HepG2 (cell line): ENCODE data around the gene GRM5. TPM values are rescaled to one million over a fixed set of nuclear protein-coding genes. Genes with fewer than 3 reads are reported as not detected.

ENCODE experiments used
- ATAC-seq: fragments of 200-7000 bp; cut with Tn5 transposase; 3 replicates; pipeline ENCODE4 v1.9.1; 2020; ENCODE audit warnings: mild to moderate bottlenecking, moderate library complexity
- BruUV-seq: library from RNA; stranded (reverse); fragments of 400-500 nt; replicated peaks from 2 replicates; lab custom pipeline; 2021; lab: Mats Ljungman, UMichigan
- CTCF ChIA-PET: fragments of 300-600 bp; formaldehyde crosslinking; extraction: SDS; loops from one replicate; lab custom pipeline; 2021; ENCODE audit warnings: low total read pairs, inconsistent platforms, low intra/inter-chr PET ratio; lab: Yijun Ruan, JAX
- POLR2A ChIA-PET: fragments of 350-600 bp; sonication (Branson Sonifier 250); formaldehyde crosslinking; loops from one replicate; lab custom pipeline; 2020; ENCODE audit warnings: antibody characterized with exemption, inconsistent platforms; lab: Yijun Ruan, JAX
- DNase-seq: peaks from one replicate; pipeline ENCODE4 v3.0.0-alpha.2; 2015; ENCODE audit warnings: low spot score
- FAIRE-seq: peaks from 3 replicates; lab custom pipeline; 2011; peaks lifted over from hg19 to GRCh38; lab: Jason Lieb, UNC
- H2AFZ ChIP-seq: one replicate; pipeline ENCODE4 v1.6.1; 2011; ENCODE audit warnings: low read length, inconsistent platforms
- H3K27ac ChIP-seq: fragments of 300-600 bp; 3 replicates; pipeline ENCODE4 v1.8.0; 2011; ENCODE audit warnings: mixed run types, mild to moderate bottlenecking, mixed read lengths, low read length, inconsistent platforms; ENCODE audit not compliant: insufficient read depth; ENCODE audit errors: extremely low read length
- H3K27me3 ChIP-seq, 2 experiments: fragments of 200-600 bp in 1 of 2; 2 replicates in 1 of 2; 3 replicates in 1 of 2; pipeline versions ENCODE4 v1.6.0 to v1.8.0; 2011; ENCODE audit warnings: low read length in 2 of 2, mild to moderate bottlenecking in 2 of 2, moderate library complexity in 2 of 2, inconsistent platforms in 1 of 2; ENCODE audit not compliant: insufficient read depth in 2 of 2, control insufficient read depth in 1 of 2
- H3K36me3 ChIP-seq, 2 experiments: fragments of 200-600 bp in 1 of 2; replicated peaks in 1 of 2; 2 replicates in 1 of 2; 3 replicates in 1 of 2; pipeline versions ENCODE4 v1.5.1 to v1.8.0; 2011; ENCODE audit warnings: low read length in 2 of 2, inconsistent platforms in 1 of 2; ENCODE audit not compliant: insufficient read depth in 2 of 2, control insufficient read depth in 1 of 2
- H3K4me1 ChIP-seq: 2 replicates; pipeline ENCODE4 v1.5.1; 2012; ENCODE audit warnings: low read length, inconsistent platforms; ENCODE audit not compliant: insufficient read depth
- H3K4me2 ChIP-seq: 2 replicates; pipeline ENCODE4 v1.6.0; 2011; ENCODE audit warnings: low read depth, low read length, inconsistent platforms
- H3K4me3 ChIP-seq, 3 experiments: fragments of 200-600 bp in 1 of 3; sonication (generic), shearing (Covaris generic) in 1 of 3; replicated peaks in 1 of 3; 2 replicates each; pipeline ENCODE4 v1.5.1; 2011 to 2016; ENCODE audit warnings: low read length in 3 of 3, inconsistent platforms in 2 of 3, low read depth in 2 of 3, mild to moderate bottlenecking in 2 of 3, control low read depth in 1 of 3, mixed read lengths in 1 of 3; ENCODE audit not compliant: insufficient read depth in 1 of 3
- H3K79me2 ChIP-seq: one replicate; pipeline ENCODE4 v1.6.1; 2011; ENCODE audit warnings: low read length, inconsistent platforms; ENCODE audit not compliant: insufficient read depth
- H3K9ac ChIP-seq: 2 replicates; pipeline ENCODE4 v1.6.0; 2011; ENCODE audit warnings: mild to moderate bottlenecking, low read depth, low read length, inconsistent platforms; ENCODE audit not compliant: insufficient read depth
- H3K9me3 ChIP-seq: 2 replicates; pipeline ENCODE4 v1.5.1; 2012; ENCODE audit warnings: mild to moderate bottlenecking, low read length
- H4K20me1 ChIP-seq: 2 replicates; pipeline ENCODE4 v1.6.0; 2011; ENCODE audit warnings: inconsistent platforms, mild to moderate bottlenecking, low read length, moderate library complexity; ENCODE audit not compliant: insufficient read depth
- ATRX ChIP-seq: sonication (generic); formaldehyde crosslinking; IDR thresholded peaks from 2 replicates; pipeline ENCODE4 v1.4.0; 2020; ENCODE audit warnings: missing genetic modification reagents, borderline replicate concordance
- CHD2 ChIP-seq: IDR thresholded peaks from 2 replicates; pipeline ENCODE4 v1.6.1; 2011; ENCODE audit warnings: low read depth, low read length, improper control_type of control experiment
- GABPB1 ChIP-seq: IDR thresholded peaks from 2 replicates; pipeline ENCODE4 v1.6.1; 2016; ENCODE audit warnings: mild to moderate bottlenecking, missing genetic modification reagents, moderate library complexity, missing compliant biosample characterization
- HNRNPUL1 ChIP-seq: fragments of 200-400 bp; formaldehyde crosslinking; IDR thresholded peaks from 2 replicates; pipeline ENCODE4 v1.6.1; 2017; ENCODE audit warnings: low read depth, mild to moderate bottlenecking, low read length, moderate library complexity
- MIER2 ChIP-seq: IDR thresholded peaks from 2 replicates; pipeline ENCODE4 v1.6.1; 2016; ENCODE audit warnings: missing biosample characterization, missing genetic modification reagents
- NONO ChIP-seq, 2 experiments: fragments of 450-650 bp in 1 of 2; sonication (generic) in 1 of 2; formaldehyde crosslinking in 1 of 2; IDR thresholded peaks in 1 of 2; conservative IDR thresholded peaks in 1 of 2; 2 replicates each; pipeline versions ENCODE4 v1.6.1 to v1.8.0; 2017 to 2022; ENCODE audit warnings: mild to moderate bottlenecking in 1 of 2, missing genetic modification reagents in 1 of 2, moderate library complexity in 1 of 2
- RBFOX2 ChIP-seq: fragments of 200-400 bp; formaldehyde crosslinking; IDR thresholded peaks from 2 replicates; pipeline ENCODE4 v1.6.1; 2017; ENCODE audit warnings: low read depth, mild to moderate bottlenecking, low read length
- RFX1 ChIP-seq: fragments of 450-650 bp; IDR thresholded peaks from 2 replicates; pipeline ENCODE4 v1.6.1; 2017
- TCF7 ChIP-seq: sonication (generic); IDR thresholded peaks from 2 replicates; pipeline ENCODE4 v1.6.1; 2016; ENCODE audit warnings: antibody characterized with exemption, low read depth
- TEAD3 ChIP-seq: optimal IDR thresholded peaks from 2 replicates; pipeline ENCODE3; 2016; ENCODE audit warnings: borderline replicate concordance
- TGIF2 ChIP-seq: IDR thresholded peaks from 2 replicates; pipeline ENCODE4 v1.6.1; 2016; ENCODE audit warnings: control low read depth, missing compliant biosample characterization
- ZNF121 ChIP-seq: sonication (generic); formaldehyde crosslinking; IDR thresholded peaks from 2 replicates; pipeline ENCODE4 v1.5.0; 2020; ENCODE audit warnings: mild to moderate bottlenecking, missing genetic modification reagents
- ZNF337 ChIP-seq: sonication (generic); formaldehyde crosslinking; IDR thresholded peaks from 2 replicates; pipeline ENCODE4 v1.5.1; 2020; ENCODE audit warnings: missing genetic modification reagents, low read depth, mild to moderate bottlenecking, borderline replicate concordance
- ZNF354B ChIP-seq: sonication (generic); formaldehyde crosslinking; IDR thresholded peaks from 2 replicates; pipeline ENCODE4 v1.8.0; 2022; ENCODE audit warnings: mild to moderate bottlenecking, missing genetic modification reagents
- ZNF556 ChIP-seq: sonication (generic); formaldehyde crosslinking; IDR thresholded peaks from 2 replicates; pipeline ENCODE4 v1.4.0; 2020; ENCODE audit warnings: mild to moderate bottlenecking, missing genetic modification reagents, borderline replicate concordance
- ZNF576 ChIP-seq: sonication (generic); formaldehyde crosslinking; IDR thresholded peaks from 2 replicates; pipeline ENCODE4 v1.4.0; 2020; ENCODE audit warnings: mild to moderate bottlenecking, missing genetic modification reagents
- ZNF737 ChIP-seq: sonication (generic); formaldehyde crosslinking; IDR thresholded peaks from 2 replicates; pipeline ENCODE4 v1.5.0; 2020; ENCODE audit warnings: missing genetic modification reagents, mild to moderate bottlenecking, borderline replicate concordance
- WGBS: methylation state at CpG from one replicate; pipeline ENCODE4 v1.1.6; 2017; ENCODE audit warnings: low lambda C conversion rate; 5-methylcytosine and 5-hydroxymethylcytosine counted together
- in situ Hi-C: cut with HindIII; loops from 2 replicates; pipeline ENCODE4 v1.10.0; 2017; ENCODE audit warnings: low pct_unique_long_range_greater_than_20kb; ENCODE audit not compliant: extremely low pct_ligation_motif_present
- intact Hi-C: fragments of 100-400 bp; cut with micrococcal nuclease; formaldehyde crosslinking; loops from one replicate; pipeline ENCODE4 v1.10.0; 2022; ENCODE audit not compliant: unreplicated experiment
- polyA plus RNA-seq, 8 experiments: library from polyadenylated mRNA; depleted of rRNA in 3 of 8; stranded (reverse) in 7 of 8; unstranded in 1 of 8; fragments of >200 nt; fragmentation: Illumina TruSeq in 4 of 8; extraction: Trizol in 4 of 8; gene quantifications; 2 replicates each; pipeline versions ENCODE4 v1.2.1 to v1.2.3, GENCODE V29; 2011 to 2016; ENCODE audit warnings: low read depth in 4 of 8, missing spikeins in 1 of 8, mixed read lengths in 1 of 8; ENCODE audit not compliant: insufficient read depth in 1 of 8
- total RNA-seq, 5 experiments: library from RNA; depleted of rRNA; stranded (reverse); fragments of >200 nt; fragmentation: Illumina TruSeq; extraction: Trizol; gene quantifications; 2 replicates each; pipeline ENCODE4 v1.2.3, GENCODE V29; 2016; ENCODE audit warnings: low read depth in 1 of 5
- TF ChIP-seq, protein P1 (sequence below): IDR thresholded peaks from 2 replicates; pipeline ENCODE4 v1.6.1; 2012; ENCODE audit warnings: low read depth, low read length, improper control_type of control experiment
- TF ChIP-seq, protein P2 (sequence below): sonication (generic); formaldehyde crosslinking; IDR thresholded peaks from 2 replicates; pipeline ENCODE4 v1.5.0; 2020; ENCODE audit warnings: missing genetic modification reagents

GRM5 gene
- total and polyA plus RNA-seq, 2 of the 13 experiments (the other 11 are each of a cell fraction or from before 2014, with no cell fraction given), result not detected

GRCh38 chr11:88597387-88597786 is 468.4 kb downstream of the GRM5 start:
- POLR2A ChIA-PET, result no interaction called here
- no peak for ATAC-seq
- DNase-seq, result no peak
- in situ Hi-C loops (no loop called here), intact Hi-C loops (no loop called here)
- Histone ChIP-seq H3K4me1 (no peaks in the 10 kb centered on the region), H4K20me1 (no peaks in the 10 kb centered on the region), H3K27ac (no peak overlapping the region), H3K27me3 (no peaks in the 10 kb centered on the region), H3K79me2 (no peaks in the 10 kb centered on the region), H3K4me2 (no peak overlapping the region), H3K9ac (no peak overlapping the region)
- TF ChIP-seq ZNF354B (CRISPR knock-in tag) (no peak), MIER2 (no peak), TEAD3 (CRISPR knock-in tag) (no peak), ZNF556 (CRISPR knock-in tag) (no peak), TGIF2 (CRISPR knock-in tag) (no peak), ZNF576 (CRISPR knock-in tag) (no peak), RBFOX2 (no peak), TCF7 (no peak), ZNF121 (no peak), ZNF337 (no peak), GABPB1 (no peak), RFX1 (no peak), NONO (IDR thresholded peaks at IDR 0.05) (no peak), NONO (CRISPR knock-in tag; conservative IDR thresholded peaks at IDR 0.05) (no peak), ZNF737 (CRISPR knock-in tag) (no peak), CHD2 (no peak), HNRNPUL1 (no peak), ATRX (CRISPR knock-in tag) (no peak)
- TF ChIP-seq, protein P1, sequence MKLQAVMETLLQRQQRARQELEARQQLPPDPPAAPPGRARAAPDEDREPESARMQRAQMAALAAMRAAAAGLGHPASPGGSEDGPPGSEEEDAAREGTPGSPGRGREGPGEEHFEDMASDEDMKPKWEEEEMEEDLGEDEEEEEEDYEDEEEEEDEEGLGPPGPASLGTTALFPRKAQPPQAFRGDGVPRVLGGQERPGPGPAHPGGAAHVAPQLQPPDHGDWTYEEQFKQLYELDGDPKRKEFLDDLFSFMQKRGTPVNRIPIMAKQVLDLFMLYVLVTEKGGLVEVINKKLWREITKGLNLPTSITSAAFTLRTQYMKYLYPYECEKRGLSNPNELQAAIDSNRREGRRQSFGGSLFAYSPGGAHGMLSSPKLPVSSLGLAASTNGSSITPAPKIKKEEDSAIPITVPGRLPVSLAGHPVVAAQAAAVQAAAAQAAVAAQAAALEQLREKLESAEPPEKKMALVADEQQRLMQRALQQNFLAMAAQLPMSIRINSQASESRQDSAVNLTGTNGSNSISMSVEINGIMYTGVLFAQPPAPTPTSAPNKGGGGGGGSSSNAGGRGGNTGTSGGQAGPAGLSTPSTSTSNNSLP, result no peak
- TF ChIP-seq, protein P2, sequence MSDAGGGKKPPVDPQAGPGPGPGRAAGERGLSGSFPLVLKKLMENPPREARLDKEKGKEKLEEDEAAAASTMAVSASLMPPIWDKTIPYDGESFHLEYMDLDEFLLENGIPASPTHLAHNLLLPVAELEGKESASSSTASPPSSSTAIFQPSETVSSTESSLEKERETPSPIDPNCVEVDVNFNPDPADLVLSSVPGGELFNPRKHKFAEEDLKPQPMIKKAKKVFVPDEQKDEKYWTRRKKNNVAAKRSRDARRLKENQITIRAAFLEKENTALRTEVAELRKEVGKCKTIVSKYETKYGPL (CRISPR knock-in tag), result no peak
- TF ChIP-seq, all 625 proteins: peak for 0
- H2AFZ ChIP-seq, result no peak overlapping the region
- WGBS, result 0% methylated on average over 2 of the region's 2 CpGs
- CTCF ChIA-PET, result no interaction called here
- H3K9me3 ChIP-seq, result no peaks in the 10 kb centered on the region
- no peak for FAIRE-seq
- no peaks in the 10 kb centered on the region for H3K36me3 ChIP-seq
- BruUV-seq, result no TSS peak
- no peak overlapping the region for H3K4me3 ChIP-seq
